Fibroblast of lung (primary cell): ENCODE measurements around the gene SRPK2. TPM values are rescaled to one million over a fixed set of nuclear protein-coding genes. Genes with fewer than 3 reads are reported as not detected.

Source experiments
- DNase-seq, 2 donors: peaks; one replicate each; pipeline versions ENCODE4 v3.0.0 to v3.0.0-alpha.2; 2010; ENCODE audit warnings: low read depth in 2 of 2
- H2AFZ ChIP-seq: 2 replicates; pipeline ENCODE4 v1.5.1; 2012; ENCODE audit warnings: low read length, control low read depth, inconsistent platforms
- H3K27ac ChIP-seq: 2 replicates; pipeline ENCODE4 v1.5.1; 2011; ENCODE audit warnings: low read length, control low read depth; ENCODE audit not compliant: insufficient read depth
- H3K27me3 ChIP-seq: 2 replicates; pipeline ENCODE4 v1.5.1; 2011; ENCODE audit warnings: mild to moderate bottlenecking, low read length; ENCODE audit not compliant: control insufficient read depth, insufficient read depth
- H3K36me3 ChIP-seq: 2 replicates; pipeline ENCODE4 v1.5.1; 2011; ENCODE audit warnings: low read length; ENCODE audit not compliant: control insufficient read depth, insufficient read depth
- H3K4me1 ChIP-seq: 2 replicates; pipeline ENCODE4 v1.5.1; 2011; ENCODE audit warnings: low read length; ENCODE audit not compliant: control insufficient read depth, insufficient read depth; ENCODE audit errors: extremely low read depth
- H3K4me2 ChIP-seq: 2 replicates; pipeline ENCODE4 v1.5.1; 2011; ENCODE audit warnings: low read length, control low read depth; ENCODE audit not compliant: insufficient read depth; ENCODE audit errors: extremely low read depth
- H3K4me3 ChIP-seq, 4 experiments: fragments of 200-600 bp in 1 of 4; sonication (generic) in 1 of 4; replicated peaks in 1 of 4; 2 replicates each; pipeline ENCODE4 v1.5.1; 2011 to 2016; ENCODE audit warnings: low read length in 4 of 4, low read depth in 3 of 4, mild to moderate bottlenecking in 3 of 4, control low read depth in 2 of 4, inconsistent platforms in 1 of 4, mixed read lengths in 1 of 4; ENCODE audit not compliant: insufficient read depth in 1 of 4; ENCODE audit errors: control extremely low read depth in 1 of 4
- H3K79me2 ChIP-seq: 2 replicates; pipeline ENCODE4 v1.5.1; 2012; ENCODE audit warnings: mild to moderate bottlenecking, low read length, inconsistent platforms; ENCODE audit not compliant: control insufficient read depth, insufficient read depth
- H3K9ac ChIP-seq: 2 replicates; pipeline ENCODE4 v1.5.1; 2011; ENCODE audit warnings: mild to moderate bottlenecking, low read length, control low read depth; ENCODE audit not compliant: insufficient read depth
- H3K9me3 ChIP-seq: 2 replicates; pipeline ENCODE4 v1.5.1; 2012; ENCODE audit warnings: low read depth, low read length; ENCODE audit not compliant: control insufficient read depth, insufficient read depth
- H4K20me1 ChIP-seq: 2 replicates; pipeline ENCODE4 v1.5.1; 2011; ENCODE audit warnings: low read length; ENCODE audit not compliant: control insufficient read depth, insufficient read depth; ENCODE audit errors: extremely low read depth
- CTCF ChIP-seq, 2 donors: IDR thresholded peaks in 1 of 2; conservative IDR thresholded peaks in 1 of 2; 1 replicate in 1 of 2; 2 replicates in 1 of 2; pipeline ENCODE4 v1.5.1; 2011 to 2012; ENCODE audit warnings: low read length in 2 of 2, control low read depth in 1 of 2, inconsistent platforms in 1 of 2, low read depth in 1 of 2, mild to moderate bottlenecking in 1 of 2
- EZH2 ChIP-seq: IDR thresholded peaks from 2 replicates; pipeline ENCODE4 v1.5.1; 2012; ENCODE audit warnings: low read length, control low read depth, mild to moderate bottlenecking; ENCODE audit errors: missing control alignments
- polyA plus RNA-seq, 2 donors: library from polyadenylated mRNA; depleted of rRNA in 1 of 2; stranded (reverse) in 1 of 2; unstranded in 1 of 2; fragments of >200 nt; gene quantifications; 2 replicates each; pipeline ENCODE4 v1.2.1, GENCODE V29; 2011 to 2012; ENCODE audit warnings: missing spikeins in 1 of 2
- total RNA-seq: library from RNA; depleted of rRNA; stranded (reverse); fragments of >200 nt; gene quantifications from 2 replicates; pipeline ENCODE4 v1.2.1, GENCODE V29; 2014

Gene SRPK2
- total and polyA plus RNA-seq, 2 donors (not counting 1 experiment from before 2014, with no cell fraction given), result 27.8 to 61.8 TPM

- Histone ChIP-seq H3K4me3 (no peak overlapping the region), H2AFZ (no peak overlapping the region), H3K36me3 (no peaks in the 10 kb centered on the region), H3K9ac (no peak overlapping the region), H3K27ac (no peak overlapping the region), H3K79me2 (peaks cover 7% of the 10 kb centered on the region), H3K27me3 (no peaks in the 10 kb centered on the region), H3K4me1 (no peaks in the 10 kb centered on the region), H4K20me1 (no peaks in the 10 kb centered on the region), H3K4me2 (no peak overlapping the region), H3K9me3 (no peaks in the 10 kb centered on the region)
- DNase-seq, result peak in 1 of 2 donors; percentile 38
- no peak for TF ChIP-seq CTCF (conservative IDR thresholded peaks at IDR 0.05 in 1 of 2, IDR thresholded peaks at IDR 0.05 in 1 of 2; ENCODE audit: low read depth in 1 of 2, low read length in 2 of 2)
- no peak for TF ChIP-seq EZH2
Measured at GRCh38 chr7:105278973-105279687, 109.6 kb downstream of the SRPK2 start.

- Histone ChIP-seq H3K79me2 (peaks cover 2% of the 10 kb centered on the region), H3K9me3 (no peaks in the 10 kb centered on the region), H4K20me1 (no peaks in the 10 kb centered on the region), H3K4me1 (no peaks in the 10 kb centered on the region), H3K27ac (no peak overlapping the region), H3K36me3 (no peaks in the 10 kb centered on the region), H3K4me2 (no peak overlapping the region), H3K9ac (no peak overlapping the region), H3K4me3 (no peak overlapping the region), H3K27me3 (no peaks in the 10 kb centered on the region), H2AFZ (no peak overlapping the region)
- no peak for DNase-seq
- no peak for TF ChIP-seq CTCF (conservative IDR thresholded peaks at IDR 0.05 in 1 of 2, IDR thresholded peaks at IDR 0.05 in 1 of 2; ENCODE audit: low read depth in 1 of 2, low read length in 2 of 2)
Measured at GRCh38 chr7:105278565-105278964, 110.2 kb downstream of the SRPK2 start.

- H3K4me2 ChIP-seq, result no peak overlapping the region
- H3K9ac ChIP-seq, result no peak overlapping the region
- H3K9me3 ChIP-seq, result no peaks in the 10 kb centered on the region
- H4K20me1 ChIP-seq, result no peaks in the 10 kb centered on the region
- no peak overlapping the region for H2AFZ ChIP-seq
- TF ChIP-seq CTCF (conservative IDR thresholded peaks at IDR 0.05 in 1 of 2, IDR thresholded peaks at IDR 0.05 in 1 of 2; ENCODE audit: low read depth in 1 of 2, low read length in 2 of 2) (no peak), EZH2 (no peak)
- no peak overlapping the region for H3K27ac ChIP-seq
- no peaks in the 10 kb centered on the region for H3K36me3 ChIP-seq
- H3K4me1 ChIP-seq, result no peaks in the 10 kb centered on the region
- H3K27me3 ChIP-seq, result no peaks in the 10 kb centered on the region
- no peak overlapping the region for H3K4me3 ChIP-seq
- no peaks in the 10 kb centered on the region for H3K79me2 ChIP-seq
- DNase-seq, result peak; percentile 54 to 97
Measured at GRCh38 chr7:105277341-105277740, 111.4 kb downstream of the SRPK2 start.
